ENCODE measurements around the gene SNX32.

Gene SNX32

DNA sequence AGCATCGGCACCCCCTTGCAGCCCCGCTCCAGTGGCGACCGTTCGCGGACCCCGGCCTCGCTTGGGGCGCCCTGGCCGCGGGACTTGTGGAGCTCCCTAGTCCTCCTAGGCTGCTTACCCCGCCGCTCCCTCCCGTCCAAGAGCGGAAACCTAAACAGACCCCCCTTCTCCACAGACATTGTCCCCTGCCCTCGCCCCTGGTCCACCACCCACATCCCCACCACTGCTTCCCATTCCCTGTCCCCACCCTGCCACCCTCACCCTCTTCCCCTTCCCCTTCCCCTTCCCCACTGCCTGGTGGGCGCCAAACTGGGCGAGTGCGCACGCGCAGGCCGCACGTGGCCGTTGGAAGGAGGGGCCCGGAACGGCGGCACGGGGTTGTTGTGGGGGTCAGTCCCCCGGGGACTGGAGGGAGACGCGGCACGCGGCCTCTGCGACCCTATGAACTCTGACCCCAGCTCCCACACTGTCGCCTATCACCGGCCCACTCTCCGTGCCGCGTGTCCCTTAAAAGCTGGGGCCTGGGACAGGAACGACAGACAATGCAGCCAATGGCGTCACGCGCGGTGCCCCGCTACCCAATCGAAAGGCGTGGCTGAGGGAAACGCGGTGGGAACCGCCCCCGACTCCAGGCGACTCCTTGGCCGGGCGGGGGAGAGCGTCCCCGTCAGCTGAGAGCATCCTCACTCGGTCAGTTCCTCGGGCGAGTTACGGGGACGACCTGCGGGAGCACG, at the start of gene SNX32:
SNX32 (plus strand) TSS at position 667 of the 734 bp plus-strand sequence. CDS start 103 bp downstream, outside the sequence.
- peak; percentile 98 for DNase-seq (ENCODE audit: low spot score)

DNA sequence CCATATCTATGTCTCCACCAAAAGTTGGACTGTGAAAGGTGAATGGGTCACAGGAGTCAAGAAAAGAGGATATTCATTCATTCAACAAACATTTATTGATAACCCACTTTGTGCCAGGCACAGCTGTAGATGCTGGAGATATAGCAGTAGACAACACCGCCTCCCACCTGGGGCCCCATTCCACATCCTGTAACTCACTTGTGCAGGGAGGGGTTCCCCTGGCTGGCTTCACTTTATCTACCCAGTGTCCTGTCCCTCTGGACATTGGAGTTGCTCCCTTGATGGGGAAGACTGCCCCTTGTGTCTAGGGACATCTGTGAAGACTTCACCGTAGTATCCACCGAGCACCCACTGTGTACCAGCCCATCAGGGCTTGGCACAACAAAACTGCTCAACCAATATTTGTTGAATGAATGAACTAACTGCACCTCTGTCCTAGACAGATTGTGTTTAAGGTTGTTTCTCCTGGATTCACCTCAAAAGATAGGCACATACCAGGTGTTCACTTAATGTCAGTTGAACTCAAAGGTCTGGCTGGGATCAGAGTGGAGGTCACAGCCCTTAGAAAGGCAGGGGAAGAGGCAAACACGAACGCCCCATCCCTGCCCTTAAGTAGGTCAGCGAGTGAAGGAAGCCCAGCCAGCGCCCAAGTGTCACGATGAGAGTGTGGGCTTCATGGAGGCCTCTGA, 48.3 kb upstream of the SNX32 start:
- no peak for DNase-seq (ENCODE audit: low spot score)

- DNase-seq (ENCODE audit: low spot score) = peak; percentile 63
Measured at GRCh38 chr11:65786008-65786785, 47.6 kb upstream of the SNX32 start.

GRCh38 chr11:65786786-65787636, 46.8 kb upstream of the SNX32 start, which contains the start of gene OVOL1:
Gene OVOL1 (plus strand): TSS chr11:65787063. CDS start chr11:65787374, 311 bp downstream.
- no peak for DNase-seq (ENCODE audit: low spot score)

DNA sequence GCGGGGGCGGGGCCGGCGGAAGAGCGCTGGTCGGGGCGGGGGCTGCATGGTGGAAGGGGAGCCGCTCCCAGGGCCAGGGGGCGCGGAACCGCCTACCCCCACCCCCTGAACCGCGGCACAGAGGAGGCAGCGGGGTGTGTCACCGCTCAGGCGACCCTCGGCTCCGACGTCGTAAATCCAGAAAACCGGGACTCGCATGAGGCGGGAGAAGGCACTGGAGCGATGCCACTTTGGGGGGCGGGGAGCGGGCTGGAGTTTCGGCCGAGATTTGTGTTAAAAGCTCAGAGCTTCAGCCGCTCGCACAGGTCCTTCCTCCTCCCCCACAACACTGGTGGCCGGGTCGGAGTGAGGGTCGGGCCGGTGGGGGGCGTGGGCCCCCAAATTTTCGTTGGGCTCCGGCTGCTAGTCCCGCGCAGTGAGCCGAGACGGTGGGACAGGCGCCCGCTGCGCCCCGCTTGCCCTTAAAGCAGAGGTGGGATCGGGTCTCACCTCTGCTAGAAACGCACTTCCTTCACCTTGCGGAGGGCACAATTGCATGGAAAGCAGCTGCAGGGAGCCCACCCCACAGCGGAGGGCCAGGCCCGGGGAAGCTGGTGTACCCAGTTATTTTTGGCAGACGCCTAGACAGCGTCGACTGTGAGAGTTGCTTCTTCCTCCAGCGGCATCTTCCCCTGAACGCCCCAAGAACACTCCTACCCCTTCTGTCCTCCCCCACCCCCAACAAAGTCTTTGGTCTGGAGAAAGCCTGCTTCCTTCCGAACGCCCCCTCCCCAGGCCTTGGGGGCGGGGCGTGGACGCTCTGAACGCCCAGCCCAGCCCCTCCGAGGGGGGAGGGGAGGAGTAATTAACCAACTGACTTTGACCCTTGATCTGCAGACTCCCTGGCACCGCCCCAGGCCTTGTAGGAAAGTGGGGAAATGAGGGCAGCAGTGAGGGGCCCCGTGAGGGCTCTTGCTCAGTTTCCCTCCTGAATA, 45.8 kb upstream of the SNX32 start:
- peak; percentile 60 for DNase-seq (ENCODE audit: low spot score)

DNA sequence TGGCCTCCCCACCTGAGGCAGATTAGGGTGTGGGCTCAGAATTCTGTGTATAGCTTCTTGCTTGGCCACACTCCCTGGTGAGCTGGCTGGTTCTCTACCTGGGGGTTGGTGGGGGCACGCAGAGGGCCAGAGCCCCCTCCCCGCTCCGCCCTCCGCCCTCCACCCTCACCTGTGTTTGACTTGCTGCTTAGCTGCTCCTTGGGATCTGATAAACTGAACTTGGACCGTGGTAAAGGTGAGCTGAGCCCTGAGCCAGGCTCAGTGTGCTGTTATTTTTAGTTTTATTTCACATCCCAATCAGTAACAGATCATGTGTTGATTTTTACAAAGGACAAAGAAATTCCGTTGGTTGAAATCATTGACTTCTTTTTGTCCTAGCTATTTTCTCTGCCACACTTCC, 44.9 kb upstream of the SNX32 start:
- no peak for DNase-seq (ENCODE audit: low spot score)

DNA sequence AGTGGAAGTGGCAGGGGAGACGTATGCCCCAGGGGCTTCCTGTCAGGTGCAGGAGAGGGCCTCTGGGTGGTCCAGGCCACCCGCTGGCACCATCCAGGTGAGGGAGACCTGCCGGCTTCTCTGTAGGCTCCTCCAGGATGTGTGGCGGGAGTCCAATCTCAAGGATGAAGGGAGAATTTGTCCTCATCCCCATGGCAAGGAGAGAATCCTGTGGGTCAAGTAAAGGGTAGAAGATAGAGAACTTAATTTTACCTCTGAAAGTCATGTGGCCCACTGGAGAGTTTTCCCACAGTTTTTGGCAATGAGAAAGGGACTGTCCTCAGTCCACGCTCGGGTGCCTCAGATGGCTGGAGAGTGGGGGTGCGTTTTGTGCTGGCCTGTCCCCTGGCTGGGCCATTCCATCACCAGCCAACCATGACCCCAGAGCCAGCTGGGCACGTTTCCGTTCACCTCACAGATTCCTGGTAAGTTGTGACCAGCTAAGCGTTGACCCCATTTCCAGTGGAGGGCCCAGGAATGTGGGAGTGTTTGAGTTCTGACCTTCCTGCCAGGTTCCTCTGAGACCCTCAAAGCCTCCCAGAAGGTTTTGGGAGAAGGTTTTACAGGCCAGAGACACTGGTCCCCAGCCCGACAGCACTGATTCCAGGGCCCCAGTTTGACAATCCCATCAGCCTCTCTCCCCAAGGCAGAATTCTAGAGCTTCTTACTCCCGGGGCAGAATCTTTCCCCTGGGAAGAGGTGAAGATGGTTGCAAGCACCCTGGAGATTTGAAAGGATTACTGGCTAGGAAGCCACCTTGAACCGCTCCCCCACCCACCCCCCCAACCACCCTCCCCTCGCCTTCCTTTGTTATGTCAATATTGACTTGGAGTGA, 44.3 kb upstream of the SNX32 start:
- peak; percentile 45 for DNase-seq (ENCODE audit: low spot score)

DNA sequence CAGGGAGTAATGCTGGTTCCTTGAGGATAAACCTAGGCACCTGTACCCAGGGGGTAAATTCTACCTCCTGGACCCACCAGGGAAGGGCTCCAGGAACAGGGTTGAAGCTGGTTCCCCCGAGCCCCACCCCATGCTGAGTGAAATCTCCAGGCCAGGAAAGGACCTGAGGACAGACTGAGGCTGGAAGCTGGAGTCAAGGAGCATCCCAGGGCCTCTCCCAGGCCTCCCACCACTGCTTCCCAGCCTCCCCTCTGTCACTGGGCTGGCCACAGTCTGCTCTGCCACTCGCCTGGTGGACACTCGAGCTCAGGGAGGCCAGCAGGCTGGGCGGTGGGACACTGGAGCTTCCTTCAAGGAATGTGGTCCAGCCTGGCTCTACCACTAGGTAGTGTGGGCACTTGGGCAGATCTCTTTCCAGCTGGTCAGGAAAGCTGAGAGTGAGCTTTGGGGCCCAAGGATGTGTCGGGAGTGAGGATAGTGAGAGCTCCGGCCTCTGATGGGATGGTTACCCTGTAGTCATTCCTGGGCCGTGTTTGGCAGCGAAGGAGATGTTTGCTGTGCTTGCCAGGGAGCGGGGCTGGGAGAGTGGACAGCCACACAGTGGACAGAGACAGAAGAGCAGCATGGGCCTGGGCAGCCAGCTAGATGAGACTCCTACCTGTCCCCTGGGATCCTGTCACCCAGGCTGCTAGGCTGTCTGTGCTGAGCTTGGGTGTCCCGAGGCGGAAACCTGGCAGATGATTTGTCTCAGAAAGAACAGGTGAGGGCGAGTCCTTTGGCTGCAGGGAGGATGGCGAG, 43.5 kb upstream of the SNX32 start:
- DNase-seq (ENCODE audit: low spot score) = peak; percentile 46

GRCh38 chr11:65790902-65791650, 42.7 kb upstream of the SNX32 start:
- no peak for DNase-seq (ENCODE audit: low spot score)

GRCh38 chr11:65791719-65792213, 42.0 kb upstream of the SNX32 start:
- DNase-seq (ENCODE audit: low spot score) = peak; percentile 42

- no peak for DNase-seq (ENCODE audit: low spot score)
Measured at GRCh38 chr11:65792456-65792855, 41.3 kb upstream of the SNX32 start.

- DNase-seq (ENCODE audit: low spot score) = peak; percentile 47
Measured at GRCh38 chr11:65793144-65793581, 40.6 kb upstream of the SNX32 start.

GRCh38 chr11:65793625-65794400, 40.0 kb upstream of the SNX32 start:
- peak; percentile 41 for DNase-seq (ENCODE audit: low spot score)

DNA sequence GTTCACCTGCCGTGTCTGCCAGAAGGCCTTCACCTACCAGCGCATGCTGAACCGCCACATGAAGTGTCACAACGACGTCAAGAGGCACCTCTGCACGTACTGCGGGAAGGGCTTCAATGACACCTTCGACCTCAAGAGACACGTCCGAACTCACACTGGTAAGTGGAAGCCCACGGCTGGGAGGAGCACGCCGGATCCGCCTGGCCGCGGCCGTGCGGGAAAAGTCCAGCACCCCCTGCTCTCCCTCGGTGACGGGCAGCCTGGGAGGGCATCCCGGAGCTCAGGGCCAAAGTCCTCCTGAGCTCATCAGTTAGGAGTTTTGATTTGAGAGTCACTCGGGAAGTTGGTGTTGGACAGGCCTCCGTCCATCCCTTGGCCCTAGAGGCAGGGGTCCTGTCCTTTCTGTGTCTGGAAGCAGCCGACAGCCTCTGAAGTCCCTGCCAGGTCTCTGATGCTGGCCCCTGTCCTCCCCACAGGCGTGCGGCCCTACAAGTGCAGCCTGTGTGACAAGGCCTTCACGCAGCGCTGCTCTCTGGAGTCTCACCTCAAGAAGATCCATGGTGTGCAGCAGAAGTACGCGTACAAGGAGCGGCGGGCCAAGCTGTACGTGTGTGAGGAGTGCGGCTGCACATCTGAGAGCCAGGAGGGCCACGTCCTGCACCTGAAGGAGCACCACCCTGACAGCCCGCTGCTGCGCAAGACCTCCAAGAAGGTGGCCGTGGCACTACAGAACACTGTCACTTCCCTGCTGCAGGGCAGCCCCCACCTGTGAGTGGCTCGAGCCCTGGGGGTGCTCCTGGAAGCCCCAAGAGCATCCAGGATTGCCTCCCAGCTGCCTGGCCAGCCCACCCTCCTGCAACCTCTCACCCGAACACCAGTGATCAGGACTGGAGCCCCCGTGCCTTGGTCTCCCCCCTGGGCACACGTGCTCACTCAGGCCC, 38.9 kb upstream of the SNX32 start:
- peak; percentile 41 for DNase-seq (ENCODE audit: low spot score)

- peak; percentile 61 for DNase-seq (ENCODE audit: low spot score)
Measured at GRCh38 chr11:65796726-65797601, 36.8 kb upstream of the SNX32 start.
